Body of pancreas (tissue), 4 donors: ENCODE results near the gene ADCY9. TPM values are rescaled to one million over a fixed set of nuclear protein-coding genes. Genes with fewer than 3 reads are reported as not detected.
"Not testable (repeated sequence)": the region's sequence is repeated elsewhere in the genome, so short reads cannot be mapped to it uniquely, and the experiment has no call there.

ENCODE experiments used
- ATAC-seq: fragments of 150-250 bp; one replicate; pipeline ENCODE4 v1.9.1; 2016
- DNase-seq, 4 donors: peaks; one replicate each; pipeline ENCODE4 v3.0.0-alpha.2; 2019
- H3K27ac ChIP-seq, 4 donors: fragments of 200-600 bp; sonication (generic); 1 replicate in 3 of 4; 2 replicates in 1 of 4; pipeline versions ENCODE4 v1.5.1 to v1.6.1; 2016 to 2019; ENCODE audit warnings: mild to moderate bottlenecking in 1 of 4, mixed read lengths in 1 of 4, moderate library complexity in 1 of 4
- H3K27me3 ChIP-seq, 2 donors: fragments of 200-600 bp; sonication (generic); one replicate each; pipeline ENCODE4 v1.6.0; 2016; ENCODE audit warnings: mild to moderate bottlenecking in 1 of 2
- H3K36me3 ChIP-seq, 2 donors: fragments of 200-600 bp; sonication (generic); replicated peaks in 1 of 2; 2 replicates each; pipeline ENCODE4 v1.5.1; 2016; ENCODE audit warnings: low read depth in 2 of 2; ENCODE audit not compliant: insufficient read depth in 1 of 2
- H3K4me1 ChIP-seq: fragments of 200-600 bp; sonication (generic); one replicate; pipeline ENCODE4 v1.6.0; 2016
- H3K4me3 ChIP-seq, 2 donors: fragments of 200-600 bp; sonication (generic); 1 replicate in 1 of 2; 2 replicates in 1 of 2; pipeline ENCODE4 v1.5.1; 2016 to 2019
- H3K9me3 ChIP-seq, 3 donors: fragments of 200-600 bp; sonication (generic); 1 replicate in 2 of 3; 2 replicates in 1 of 3; pipeline ENCODE4 v1.5.1; 2016
- CTCF ChIP-seq, 7 experiments: fragments of 450-650 bp in 4 of 7; fragments of 200-600 bp in 3 of 7; sonication (generic) in 3 of 7; IDR thresholded peaks; one replicate each; pipeline ENCODE4 v1.5.1; 2016 to 2019; ENCODE audit warnings: antibody characterized with exemption in 7 of 7
- POLR2A ChIP-seq, 3 donors: fragments of 450-650 bp; IDR thresholded peaks; one replicate each; pipeline ENCODE4 v1.6.1; 2016; ENCODE audit warnings: antibody characterized with exemption in 3 of 3, mild to moderate bottlenecking in 2 of 3
- WGBS, 2 donors: methylation state at CpG; one replicate each; pipeline ENCODE4 v1.1.5; 2017; 5-methylcytosine and 5-hydroxymethylcytosine counted together
- intact Hi-C: fragments of 100-400 bp; cut with DNase I; formaldehyde crosslinking; loops from one replicate; pipeline ENCODE4 v1.15.1; 2023
- total RNA-seq, 2 donors: library from RNA; depleted of rRNA; stranded (reverse); fragments of >200 nt; gene quantifications; one replicate each; pipeline ENCODE4 v1.1.0, GENCODE V29; 2016

Gene ADCY9
- total RNA-seq, 2 donors from 2014 or later = 22.4 to 29.1 TPM

GRCh38 chr16:4052096-4052495 lies 64.1 kb downstream of the ADCY9 start:
- Histone ChIP-seq H3K27ac (peak overlapping the region in 1 of 4 donors; percentile 18), H3K4me3 (no peak overlapping the region), H3K9me3 (no peaks in the 10 kb centered on the region), H3K4me1 (peaks cover 23% of the 10 kb centered on the region), H3K36me3 (no peaks in the 10 kb centered on the region), H3K27me3 (no peaks in the 10 kb centered on the region)
- DNase-seq (no peak), ATAC-seq (no peak)
- intact Hi-C loops = no loop called here
- WGBS, 2 donors = 90 to 92% methylated on average over 14 of the region's 14 CpGs
- TF ChIP-seq CTCF (IDR thresholded peaks at IDR 0.05) (no peak), POLR2A (IDR thresholded peaks at IDR 0.05) (no peak)

GRCh38 chr16:4051591-4051990 lies 64.7 kb downstream of the ADCY9 start:
- WGBS, 2 donors = 92 to 99% methylated on average over 3 of the region's 3 CpGs
- DNase-seq = no peak
- H3K4me1 ChIP-seq = peaks cover 23% of the 10 kb centered on the region
- no peak overlapping the region for H3K4me3 ChIP-seq
- H3K27me3 ChIP-seq = no peaks in the 10 kb centered on the region
- no peak for TF ChIP-seq POLR2A (IDR thresholded peaks at IDR 0.05)
- no peak for TF ChIP-seq CTCF (IDR thresholded peaks at IDR 0.05)
- ATAC-seq = no peak
- intact Hi-C loops = no loop called here
- H3K27ac ChIP-seq = no peak overlapping the region
- H3K9me3 ChIP-seq = no peaks in the 10 kb centered on the region
- H3K36me3 ChIP-seq = no peaks in the 10 kb centered on the region

DNA sequence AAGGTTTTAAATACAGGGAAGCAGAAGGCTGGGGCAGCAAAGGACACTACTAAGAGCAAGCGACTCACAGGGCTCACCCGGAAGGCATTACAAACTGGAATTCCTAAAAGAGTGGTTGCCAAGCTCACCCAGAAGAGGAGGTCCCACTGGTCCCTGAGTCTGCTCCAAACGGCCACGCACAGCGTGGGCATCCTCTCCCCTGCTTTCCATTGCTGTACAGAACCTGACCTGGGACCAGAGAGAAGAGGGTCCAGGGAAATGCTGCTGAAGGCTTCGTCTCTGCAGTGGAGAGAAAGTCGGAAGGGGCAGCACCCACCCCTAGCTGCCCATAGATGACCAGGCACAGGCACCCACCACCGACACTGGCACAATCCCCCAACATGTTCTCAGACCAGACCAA lies 67.2 kb downstream of the ADCY9 start:
- no peak for ATAC-seq
- intact Hi-C loops = no loop called here
- WGBS, 2 donors = 96 to 98% methylated on average over 7 to 8 of the region's 8 CpGs
- H3K27ac ChIP-seq = no peak overlapping the region
- no peaks in the 10 kb centered on the region for H3K36me3 ChIP-seq
- no peaks in the 10 kb centered on the region for H3K27me3 ChIP-seq
- no peaks in the 10 kb centered on the region for H3K9me3 ChIP-seq
- no peak overlapping the region for H3K4me3 ChIP-seq
- peaks cover 30% of the 10 kb centered on the region for H3K4me1 ChIP-seq
- DNase-seq = no peak
- TF ChIP-seq POLR2A (IDR thresholded peaks at IDR 0.05) = no peak
- no peak for TF ChIP-seq CTCF (IDR thresholded peaks at IDR 0.05)

GRCh38 chr16:4048481-4048880 lies 67.8 kb downstream of the ADCY9 start:
- Histone ChIP-seq H3K4me3 (no peak overlapping the region), H3K9me3 (no peaks in the 10 kb centered on the region), H3K36me3 (no peaks in the 10 kb centered on the region), H3K4me1 (peaks cover 26% of the 10 kb centered on the region), H3K27me3 (no peaks in the 10 kb centered on the region), H3K27ac (no peak overlapping the region)
- no peak for DNase-seq
- intact Hi-C loops = no loop called here
- no peak for ATAC-seq
- 91 to 95% methylated on average over 9 of the region's 9 CpGs for WGBS, 2 donors
- TF ChIP-seq POLR2A (IDR thresholded peaks at IDR 0.05) (no peak), CTCF (IDR thresholded peaks at IDR 0.05) (no peak)

- no peak for TF ChIP-seq CTCF (IDR thresholded peaks at IDR 0.05)
- ATAC-seq (no peak), DNase-seq (no peak)
- no peak overlapping the region for H3K27ac ChIP-seq
- H3K4me3 ChIP-seq = no peak overlapping the region
- peaks cover 16% of the 10 kb centered on the region for H3K4me1 ChIP-seq
- no peaks in the 10 kb centered on the region for H3K36me3 ChIP-seq
- 89 to 91% methylated on average over 7 to 8 of the region's 8 CpGs for WGBS, 2 donors
- H3K9me3 ChIP-seq = no peaks in the 10 kb centered on the region
- no peaks in the 10 kb centered on the region for H3K27me3 ChIP-seq
- intact Hi-C loops = no loop called here
Observed at GRCh38 chr16:4046221-4046620, 70.0 kb downstream of the ADCY9 start.

DNA sequence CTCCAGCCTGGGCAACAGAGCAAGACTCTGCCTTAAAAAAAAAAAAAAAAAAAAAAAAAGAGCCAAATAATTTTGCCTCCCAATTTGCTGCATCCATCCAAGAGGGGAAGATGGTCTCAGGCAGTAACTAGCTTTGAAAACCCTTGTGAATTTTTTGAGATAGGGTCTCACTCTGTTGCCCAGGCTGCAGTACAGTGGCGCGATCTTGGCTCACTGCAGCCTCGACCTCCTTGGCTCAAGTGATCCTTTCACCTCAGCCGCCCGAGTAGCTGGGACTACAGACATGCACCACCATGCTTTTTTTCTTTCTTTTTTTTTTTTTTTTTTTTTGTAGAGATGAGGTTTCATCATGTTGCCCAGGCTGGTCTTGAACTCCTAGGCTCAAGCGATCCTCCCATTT lies 70.7 kb downstream of the ADCY9 start:
- intact Hi-C loops, H3K27me3 ChIP-seq, DNase-seq, ATAC-seq, H3K36me3 ChIP-seq, H3K9me3 ChIP-seq, H3K4me3 ChIP-seq: not testable (repeated sequence)
- H3K4me1 ChIP-seq = peaks cover 16% of the 10 kb centered on the region
- H3K27ac ChIP-seq = peak overlapping the region in 3 of 4 donors; percentile 65 to 72 (median 71)
- WGBS, 2 donors = 88 to 93% methylated on average over 5 to 6 of the region's 6 CpGs
